Measurements from ENCODE around the gene CCDC28A.

- TF ChIP-seq, protein P1, sequence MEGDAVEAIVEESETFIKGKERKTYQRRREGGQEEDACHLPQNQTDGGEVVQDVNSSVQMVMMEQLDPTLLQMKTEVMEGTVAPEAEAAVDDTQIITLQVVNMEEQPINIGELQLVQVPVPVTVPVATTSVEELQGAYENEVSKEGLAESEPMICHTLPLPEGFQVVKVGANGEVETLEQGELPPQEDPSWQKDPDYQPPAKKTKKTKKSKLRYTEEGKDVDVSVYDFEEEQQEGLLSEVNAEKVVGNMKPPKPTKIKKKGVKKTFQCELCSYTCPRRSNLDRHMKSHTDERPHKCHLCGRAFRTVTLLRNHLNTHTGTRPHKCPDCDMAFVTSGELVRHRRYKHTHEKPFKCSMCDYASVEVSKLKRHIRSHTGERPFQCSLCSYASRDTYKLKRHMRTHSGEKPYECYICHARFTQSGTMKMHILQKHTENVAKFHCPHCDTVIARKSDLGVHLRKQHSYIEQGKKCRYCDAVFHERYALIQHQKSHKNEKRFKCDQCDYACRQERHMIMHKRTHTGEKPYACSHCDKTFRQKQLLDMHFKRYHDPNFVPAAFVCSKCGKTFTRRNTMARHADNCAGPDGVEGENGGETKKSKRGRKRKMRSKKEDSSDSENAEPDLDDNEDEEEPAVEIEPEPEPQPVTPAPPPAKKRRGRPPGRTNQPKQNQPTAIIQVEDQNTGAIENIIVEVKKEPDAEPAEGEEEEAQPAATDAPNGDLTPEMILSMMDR (IDR thresholded peaks at IDR 0.05; ENCODE audit: borderline replicate concordance, extremely low read depth, low read length, poor library complexity, severe bottlenecking): no peak
- TF ChIP-seq EZH2 (IDR thresholded peaks at IDR 0.05; ENCODE audit: borderline replicate concordance, low read depth, low read length, severe bottlenecking): no peak
These were observed 46.8 kb upstream of the CCDC28A start for GRCh38 chr6:138726757-138727097.

All from DND-41 (cell line).